Fibroblast of the aortic adventitia (primary cell): Measurements from ENCODE around the gene ORC5. TPM values are rescaled to one million over a fixed set of nuclear protein-coding genes. Genes with fewer than 3 reads are reported as not detected.

Source experiments
- DNase-seq: peaks from one replicate; pipeline ENCODE4 v3.0.0-alpha.2; 2010; ENCODE audit warnings: low read depth
- H3K4me3 ChIP-seq: 2 replicates; pipeline ENCODE4 v1.5.1; 2011; ENCODE audit warnings: low read depth, mild to moderate bottlenecking, control low read depth, low read length, moderate library complexity
- CTCF ChIP-seq: IDR thresholded peaks from 2 replicates; pipeline ENCODE4 v1.5.1; 2011; ENCODE audit warnings: mild to moderate bottlenecking, low read length, control low read depth, inconsistent platforms; ENCODE audit not compliant: insufficient read depth
- total RNA-seq: library from RNA; depleted of rRNA; stranded (reverse); fragments of >200 nt; gene quantifications from 2 replicates; pipeline ENCODE4 v1.2.3, GENCODE V29; 2012; ENCODE audit warnings: low replicate concordance

ORC5 gene
- total RNA-seq, 1 donor: 28.1 TPM

- DNase-seq: no peak
- H3K4me3 ChIP-seq: no peak overlapping the region
- no peak for TF ChIP-seq CTCF
Observed at GRCh38 chr7:104225451-104225850, 17.6 kb upstream of the ORC5 start.

GRCh38 chr7:104217620-104218019 lies 9.8 kb upstream of the ORC5 start:
- H3K4me3 ChIP-seq: no peak overlapping the region
- no peak for DNase-seq
- no peak for TF ChIP-seq CTCF

DNA sequence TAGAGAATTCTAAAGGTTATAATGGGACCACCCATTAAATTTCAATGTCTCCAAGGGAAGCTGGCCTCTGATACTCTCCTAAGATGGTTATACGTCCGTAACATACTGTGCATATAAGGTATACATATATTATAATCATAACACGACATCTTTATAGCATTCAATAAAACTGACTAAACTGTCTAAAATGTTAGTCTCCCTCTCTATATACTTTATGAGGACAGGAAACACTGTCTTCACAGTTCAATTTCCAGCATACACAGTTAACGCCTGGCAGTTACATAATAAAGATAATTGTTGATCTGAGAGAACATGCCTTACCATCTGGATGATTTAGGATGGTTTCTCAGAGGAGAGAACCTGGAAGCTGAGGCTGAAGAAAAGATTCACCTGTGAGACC lies 1.2 kb upstream of the ORC5 start:
- no peak for DNase-seq
- no peak for TF ChIP-seq CTCF
- H3K4me3 ChIP-seq: no peak overlapping the region

DNA sequence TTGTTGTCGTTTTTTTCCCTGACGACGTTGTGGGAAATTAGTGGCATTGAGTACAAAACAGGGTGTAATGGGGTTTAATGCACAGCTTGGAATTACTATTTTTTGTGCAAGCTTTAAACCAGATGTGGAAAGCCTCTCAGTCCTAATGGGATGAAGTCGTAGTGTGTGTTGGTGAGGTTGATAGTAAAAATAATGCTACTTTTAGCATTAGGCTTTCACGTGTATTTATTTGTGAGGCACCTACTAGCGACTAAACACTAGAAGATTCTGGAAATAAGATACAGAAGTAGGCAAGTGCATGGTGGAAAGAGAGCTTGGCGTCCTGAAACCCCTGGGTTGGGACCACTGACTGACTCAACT lies 588 bp upstream of the ORC5 start:
- TF ChIP-seq CTCF: no peak
- H3K4me3 ChIP-seq: peak overlapping the region; percentile 98
- DNase-seq: no peak

DNA sequence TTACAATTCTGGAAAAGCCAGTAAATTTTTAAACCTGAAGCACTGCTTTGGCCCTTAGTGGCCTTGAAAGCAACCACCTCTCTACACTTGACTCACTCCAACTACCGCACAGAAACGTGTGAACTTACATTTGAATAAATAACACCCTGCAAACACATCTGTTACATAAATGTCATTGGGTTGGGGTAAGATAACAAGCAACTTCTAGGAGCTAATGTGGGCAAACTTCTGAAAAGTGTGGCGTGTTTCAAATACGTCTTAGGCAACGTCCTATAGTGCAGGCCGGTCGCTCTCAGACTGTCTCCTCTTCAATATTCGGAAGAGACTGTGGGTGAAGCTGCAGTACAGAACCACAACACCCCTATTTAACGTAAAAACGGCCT lies 474 bp downstream of the ORC5 start:
- no peak for TF ChIP-seq CTCF
- H3K4me3 ChIP-seq: peak overlapping the region; percentile 98
- peak; percentile 33 for DNase-seq

DNA sequence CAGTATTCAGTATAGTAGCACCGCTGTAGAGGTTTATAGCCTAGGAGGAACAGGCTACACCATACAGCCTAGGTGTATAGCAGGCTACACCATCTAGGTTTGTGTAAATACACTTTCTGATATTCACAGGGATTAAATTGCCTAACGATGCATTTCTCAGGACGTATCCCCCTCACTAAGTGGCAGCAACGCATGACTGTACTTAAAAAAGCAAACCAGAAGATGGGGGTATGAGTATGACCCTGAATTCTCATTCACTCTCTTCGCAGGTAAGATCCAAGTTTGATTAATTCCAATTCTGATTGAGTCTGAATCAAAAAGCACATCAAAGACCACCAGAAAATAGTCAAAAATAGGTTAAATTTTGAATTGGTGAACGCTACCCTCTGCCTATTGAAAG lies 972 bp downstream of the ORC5 start:
- DNase-seq: peak; percentile 5
- no peak for TF ChIP-seq CTCF
- H3K4me3 ChIP-seq: peak overlapping the region; percentile 98

DNA sequence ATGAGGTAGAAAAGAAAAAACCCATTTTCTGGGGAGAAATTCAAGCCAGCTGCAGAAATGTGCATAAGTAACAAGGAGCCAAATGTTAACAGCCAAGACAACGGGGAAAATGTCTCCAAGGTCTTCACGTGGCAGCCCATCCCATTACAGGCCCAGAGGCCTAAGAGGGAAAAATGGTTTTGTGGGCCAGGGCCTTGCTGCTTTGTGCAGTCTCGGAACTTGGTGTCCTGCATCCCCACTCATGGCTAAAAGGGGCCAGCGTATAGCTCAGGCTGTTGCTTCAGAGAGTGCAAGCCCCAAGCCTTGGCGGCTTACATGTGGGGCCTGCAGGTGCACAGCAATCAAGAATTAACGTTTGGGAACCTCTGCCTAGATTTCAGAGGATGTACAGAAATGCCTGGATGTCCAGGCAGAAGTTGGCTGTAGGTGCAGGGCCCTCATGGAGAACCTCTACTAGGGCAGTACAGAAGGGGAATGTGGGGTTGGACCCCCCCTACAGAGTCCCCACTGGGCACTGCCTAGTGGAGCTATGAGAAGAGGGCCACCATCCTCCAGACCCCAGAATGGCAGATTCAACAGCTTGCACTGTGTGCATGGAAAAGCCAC lies 9.0 kb downstream of the ORC5 start:
- TF ChIP-seq CTCF: no peak
- DNase-seq: no peak
- H3K4me3 ChIP-seq: no peak overlapping the region
